Esophagus muscularis mucosa (tissue), 4 donors: ENCODE measurements around the gene ARHGEF37. TPM values are rescaled to one million over a fixed set of nuclear protein-coding genes. Genes with fewer than 3 reads are reported as not detected.

Experiments
- DNase-seq: peaks from one replicate; pipeline ENCODE4 v3.0.0-alpha.2; 2017; ENCODE audit errors: extremely low spot score
- H3K27ac ChIP-seq, 4 donors: fragments of 200-600 bp; sonication (generic); replicated peaks in 1 of 4; 1 replicate in 3 of 4; 2 replicates in 1 of 4; pipeline ENCODE4 v1.5.1; 2016 to 2019; ENCODE audit warnings: mild to moderate bottlenecking in 1 of 4
- H3K27me3 ChIP-seq, 4 donors: fragments of 200-600 bp; sonication (generic); one replicate each; pipeline versions ENCODE4 v1.5.1 to v1.6.0; 2016 to 2019
- H3K36me3 ChIP-seq, 4 donors: fragments of 200-600 bp; sonication (generic); one replicate each; pipeline ENCODE4 v1.5.1; 2016 to 2019
- H3K4me1 ChIP-seq, 4 donors: fragments of 200-600 bp; sonication (generic); one replicate each; pipeline ENCODE4 v1.5.1; 2016 to 2019
- H3K4me3 ChIP-seq, 4 donors: fragments of 200-600 bp; sonication (generic); 1 replicate in 2 of 4; 2 replicates in 2 of 4; pipeline ENCODE4 v1.5.1; 2016 to 2019; ENCODE audit warnings: mild to moderate bottlenecking in 4 of 4, moderate library complexity in 1 of 4
- H3K9me3 ChIP-seq, 4 donors: fragments of 200-600 bp; sonication (generic); 1 replicate in 3 of 4; 2 replicates in 1 of 4; pipeline ENCODE4 v1.5.1; 2016 to 2019
- EP300 ChIP-seq: sonication (generic); formaldehyde crosslinking; IDR thresholded peaks from one replicate; pipeline ENCODE4 v1.6.1; 2017; ENCODE audit warnings: antibody characterized with exemption
- POLR2A ChIP-seq: fragments of 450-650 bp; IDR thresholded peaks from one replicate; pipeline ENCODE4 v1.6.1; 2017; ENCODE audit warnings: antibody characterized with exemption, moderate library complexity, mild to moderate bottlenecking, low read depth
- POLR2AphosphoS5 ChIP-seq, 2 donors: sonication (generic); formaldehyde crosslinking; IDR thresholded peaks; one replicate each; pipeline ENCODE4 v1.6.1; 2017; ENCODE audit warnings: antibody characterized with exemption in 2 of 2
- WGBS: methylation state at CpG from one replicate; pipeline ENCODE4 v1.1.5; 2018; 5-methylcytosine and 5-hydroxymethylcytosine counted together
- intact Hi-C: fragments of 100-400 bp; cut with DNase I; formaldehyde crosslinking; loops from one replicate; pipeline ENCODE4 v1.15.1; 2023
- total RNA-seq, 4 donors: library from RNA; depleted of rRNA; stranded (reverse); fragments of >200 nt; gene quantifications; one replicate each; pipeline versions ENCODE4 v1.1.0 to v1.2.1, GENCODE V29; 2016
- TF ChIP-seq, protein P1 (sequence below), 3 experiments: fragments of 200-600 bp in 2 of 3; fragments of 450-650 bp in 1 of 3; sonication (generic) in 2 of 3; IDR thresholded peaks; one replicate each; pipeline ENCODE4 v1.5.1; 2017 to 2019; ENCODE audit warnings: antibody characterized with exemption in 3 of 3, mild to moderate bottlenecking in 2 of 3, moderate library complexity in 1 of 3

The ARHGEF37 gene
- total RNA-seq, 4 donors from 2014 or later, result 11.9 to 22.0 (median 19.5) TPM

DNA sequence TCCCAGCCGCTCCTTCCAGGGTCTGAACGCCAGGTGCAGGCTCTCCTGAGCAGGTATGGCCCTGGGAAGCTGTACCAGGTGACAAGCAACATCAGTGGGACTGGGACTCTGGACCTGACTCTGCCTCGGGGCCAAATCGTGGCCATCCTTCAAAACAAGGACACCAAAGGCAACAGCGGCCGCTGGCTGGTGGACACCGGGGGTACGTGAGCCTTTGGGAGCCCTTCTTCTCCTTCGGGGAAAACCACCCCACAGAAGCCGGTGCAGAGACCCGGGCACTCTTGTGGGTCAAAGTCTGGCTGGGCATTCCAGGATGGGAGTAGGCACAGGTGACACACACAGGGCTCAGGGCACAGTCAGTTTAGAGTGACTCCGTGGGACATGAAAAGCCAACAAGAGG lies 45.8 kb downstream of the ARHGEF37 start:
- Histone ChIP-seq H3K9me3 (no peaks in the 10 kb centered on the region), H3K36me3 (peaks cover 6 to 98% (median 75%) of the 10 kb centered on the region in 4 donors), H3K4me3 (no peak overlapping the region), H3K27me3 (no peaks in the 10 kb centered on the region), H3K4me1 (peaks cover 0 to under 1% (median 0%) of the 10 kb centered on the region in 4 donors), H3K27ac (no peak overlapping the region)
- DNase-seq, result no peak
- intact Hi-C loops, result no loop called here
- TF ChIP-seq, protein P1, sequence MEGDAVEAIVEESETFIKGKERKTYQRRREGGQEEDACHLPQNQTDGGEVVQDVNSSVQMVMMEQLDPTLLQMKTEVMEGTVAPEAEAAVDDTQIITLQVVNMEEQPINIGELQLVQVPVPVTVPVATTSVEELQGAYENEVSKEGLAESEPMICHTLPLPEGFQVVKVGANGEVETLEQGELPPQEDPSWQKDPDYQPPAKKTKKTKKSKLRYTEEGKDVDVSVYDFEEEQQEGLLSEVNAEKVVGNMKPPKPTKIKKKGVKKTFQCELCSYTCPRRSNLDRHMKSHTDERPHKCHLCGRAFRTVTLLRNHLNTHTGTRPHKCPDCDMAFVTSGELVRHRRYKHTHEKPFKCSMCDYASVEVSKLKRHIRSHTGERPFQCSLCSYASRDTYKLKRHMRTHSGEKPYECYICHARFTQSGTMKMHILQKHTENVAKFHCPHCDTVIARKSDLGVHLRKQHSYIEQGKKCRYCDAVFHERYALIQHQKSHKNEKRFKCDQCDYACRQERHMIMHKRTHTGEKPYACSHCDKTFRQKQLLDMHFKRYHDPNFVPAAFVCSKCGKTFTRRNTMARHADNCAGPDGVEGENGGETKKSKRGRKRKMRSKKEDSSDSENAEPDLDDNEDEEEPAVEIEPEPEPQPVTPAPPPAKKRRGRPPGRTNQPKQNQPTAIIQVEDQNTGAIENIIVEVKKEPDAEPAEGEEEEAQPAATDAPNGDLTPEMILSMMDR (IDR thresholded peaks at IDR 0.05), result no peak
- TF ChIP-seq POLR2AphosphoS5 (IDR thresholded peaks at IDR 0.05) (no peak), POLR2A (no peak), EP300 (no peak)
- 90% methylated on average over 11 of the region's 12 CpGs for WGBS

DNA sequence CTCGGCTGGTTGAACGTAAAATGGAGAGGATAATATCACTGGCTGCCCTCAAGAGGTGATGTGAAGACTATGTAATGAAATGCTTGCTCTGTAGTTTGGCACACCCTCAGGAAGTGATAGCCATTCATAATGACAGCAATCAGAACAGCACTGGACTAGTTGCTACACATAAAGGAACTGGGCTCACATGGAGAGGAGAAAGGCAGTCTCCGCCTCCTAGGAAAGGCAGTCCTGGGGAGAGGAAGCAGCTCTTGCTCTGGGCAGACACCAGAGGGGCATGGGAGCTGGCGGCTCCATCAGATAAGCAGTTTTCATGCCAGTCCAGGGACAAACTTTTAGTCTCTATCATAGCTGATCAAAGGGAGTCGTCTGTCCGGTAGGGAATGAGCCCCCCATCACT lies 46.9 kb downstream of the ARHGEF37 start:
- Histone ChIP-seq H3K4me1 (peaks cover 0 to 6% (median 0%) of the 10 kb centered on the region in 4 donors), H3K36me3 (peaks cover 3 to 97% (median 67%) of the 10 kb centered on the region in 4 donors), H3K4me3 (no peak overlapping the region), H3K27me3 (no peaks in the 10 kb centered on the region), H3K9me3 (no peaks in the 10 kb centered on the region), H3K27ac (no peak overlapping the region)
- no peak for DNase-seq
- WGBS, result 71% methylated on average over 6 of the region's 6 CpGs
- TF ChIP-seq, protein P1 (IDR thresholded peaks at IDR 0.05), result no peak
- TF ChIP-seq POLR2AphosphoS5 (IDR thresholded peaks at IDR 0.05) (no peak), POLR2A (no peak), EP300 (no peak)
- intact Hi-C loops, result no loop called here

DNA sequence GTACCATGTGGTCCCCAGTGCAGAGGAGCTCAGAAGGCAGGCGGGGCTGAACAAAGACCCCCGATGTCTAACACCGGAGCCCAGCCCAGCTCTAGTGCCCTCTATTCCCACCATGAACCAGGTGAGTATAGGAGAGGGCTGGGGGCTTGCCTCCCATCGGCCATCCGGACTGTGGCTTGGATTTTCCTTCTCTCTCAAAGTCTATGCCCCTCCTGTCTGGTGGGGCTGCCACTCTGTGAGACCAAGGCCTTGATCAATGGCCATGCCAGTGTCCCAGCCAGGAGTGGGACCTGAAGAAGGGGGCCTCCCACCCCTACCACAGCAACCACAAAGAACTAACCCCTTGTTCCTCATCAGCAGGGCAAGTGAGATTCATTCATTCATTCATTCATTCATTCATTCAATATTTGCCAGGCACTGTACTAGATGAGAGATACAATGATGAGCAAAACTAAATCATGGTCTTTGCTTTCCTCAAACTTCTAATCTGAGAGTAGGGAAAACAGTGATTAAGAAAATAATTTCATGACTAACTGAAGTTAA lies 47.6 kb downstream of the ARHGEF37 start:
- TF ChIP-seq POLR2A, result no peak
- TF ChIP-seq, protein P1 (IDR thresholded peaks at IDR 0.05), result no peak
- no peak for TF ChIP-seq EP300
- no peak for TF ChIP-seq POLR2AphosphoS5 (IDR thresholded peaks at IDR 0.05)
- intact Hi-C loops, result no loop called here
- H3K4me3 ChIP-seq, result no peak overlapping the region
- H3K4me1 ChIP-seq, result peaks cover 0 to 6% (median 0%) of the 10 kb centered on the region in 4 donors
- WGBS, result 92% methylated on average over 5 of the region's 5 CpGs
- no peak for DNase-seq
- H3K27ac ChIP-seq, result no peak overlapping the region
- no peaks in the 10 kb centered on the region for H3K9me3 ChIP-seq
- H3K36me3 ChIP-seq, result peaks cover 3 to 91% (median 60%) of the 10 kb centered on the region in 4 donors
- no peaks in the 10 kb centered on the region for H3K27me3 ChIP-seq

DNA sequence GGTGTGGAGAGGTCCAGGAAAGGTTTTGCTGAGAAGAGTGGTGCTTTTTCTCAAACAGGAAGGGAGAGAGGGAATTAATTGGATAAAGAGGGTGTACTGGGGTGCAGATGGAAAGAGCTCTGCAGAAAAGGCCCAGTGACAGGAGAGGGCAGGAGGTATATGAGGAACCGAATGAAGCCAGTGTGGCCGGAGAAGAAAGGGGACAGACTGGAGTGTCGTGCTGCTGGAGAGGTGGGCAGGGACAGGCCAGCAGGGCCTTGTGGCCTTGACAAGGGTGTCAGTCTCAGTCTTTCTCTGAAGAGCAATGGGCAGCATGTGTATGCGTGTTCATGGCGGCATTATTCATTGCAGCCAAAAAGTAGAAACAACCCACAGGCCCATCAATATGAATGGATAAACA lies 48.1 kb downstream of the ARHGEF37 start:
- Histone ChIP-seq H3K4me3 (no peak overlapping the region), H3K9me3 (no peaks in the 10 kb centered on the region), H3K36me3 (peaks cover 3 to 86% (median 56%) of the 10 kb centered on the region in 4 donors), H3K27ac (no peak overlapping the region), H3K27me3 (no peaks in the 10 kb centered on the region), H3K4me1 (peaks cover 0 to 6% (median 0%) of the 10 kb centered on the region in 4 donors)
- WGBS, result 100% methylated on average over 5 of the region's 5 CpGs
- no peak for DNase-seq
- TF ChIP-seq EP300 (no peak), POLR2AphosphoS5 (IDR thresholded peaks at IDR 0.05) (no peak), POLR2A (no peak)
- TF ChIP-seq, protein P1 (IDR thresholded peaks at IDR 0.05), result no peak
- intact Hi-C loops, result no loop called here

DNA sequence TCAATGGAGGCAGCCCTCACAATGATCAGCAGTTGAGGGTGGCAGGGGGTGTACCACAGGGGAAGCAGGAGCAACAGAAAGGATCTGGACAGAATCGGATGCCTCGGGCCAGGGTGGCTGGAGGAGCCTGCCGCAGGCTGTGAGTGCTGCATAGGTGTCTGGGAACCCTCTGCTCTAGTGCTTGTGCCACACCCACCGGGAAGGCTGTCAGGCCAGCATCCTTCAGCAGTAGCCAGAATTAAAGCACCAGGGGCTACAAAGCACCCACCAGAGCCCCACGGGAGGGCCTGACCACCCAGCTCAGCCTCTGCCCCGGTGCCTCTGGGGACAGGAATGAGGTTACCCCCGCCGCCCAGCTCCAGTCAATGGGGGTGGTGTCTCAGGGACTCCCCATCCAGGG lies 49.0 kb downstream of the ARHGEF37 start:
- H3K9me3 ChIP-seq, result no peaks in the 10 kb centered on the region
- peaks cover 0 to 6% (median 0%) of the 10 kb centered on the region in 4 donors for H3K4me1 ChIP-seq
- no peaks in the 10 kb centered on the region for H3K27me3 ChIP-seq
- DNase-seq, result no peak
- peaks cover 3 to 77% (median 47%) of the 10 kb centered on the region in 4 donors for H3K36me3 ChIP-seq
- intact Hi-C loops, result no loop called here
- 95% methylated on average over 7 of the region's 8 CpGs for WGBS
- TF ChIP-seq EP300, result no peak
- TF ChIP-seq POLR2A, result no peak
- no peak for TF ChIP-seq POLR2AphosphoS5 (IDR thresholded peaks at IDR 0.05)
- TF ChIP-seq, protein P1 (IDR thresholded peaks at IDR 0.05), result no peak
- no peak overlapping the region for H3K27ac ChIP-seq
- no peak overlapping the region for H3K4me3 ChIP-seq
